ENCODE results near the gene GGT6.

- TF ChIP-seq CTCF (optimal IDR thresholded peaks at IDR 0.05 in 1 of 3, IDR thresholded peaks at IDR 0.05 in 1 of 3, conservative IDR thresholded peaks at IDR 0.05 in 1 of 3; ENCODE audit: extremely low read depth in 1 of 3, insufficient read depth in 2 of 3, low read length in 3 of 3) (no peak), EZH2 (IDR thresholded peaks at IDR 0.05; ENCODE audit: low read length) (no peak)
Measured at GRCh38 chr17:4523946-4524345, 36.4 kb downstream of the GGT6 start.

All from keratinocyte (primary cell).